Peyer's patch (tissue), 4 donors: ENCODE results near the gene PRELP.

Experiments
- POLR2A ChIP-seq, 2 donors: fragments of 450-650 bp; IDR thresholded peaks; one replicate each; pipeline ENCODE4 v1.5.1; 2017; ENCODE audit warnings: antibody characterized with exemption in 2 of 2, mild to moderate bottlenecking in 2 of 2, moderate library complexity in 2 of 2
- TF ChIP-seq, protein P1 (sequence below), 6 experiments: fragments of 450-650 bp in 4 of 6; fragments of 200-600 bp in 2 of 6; sonication (generic) in 1 of 6; IDR thresholded peaks; one replicate each; pipeline ENCODE4 v1.5.1; 2017 to 2019; ENCODE audit warnings: antibody characterized with exemption in 6 of 6, mild to moderate bottlenecking in 3 of 6, moderate library complexity in 1 of 6

- TF ChIP-seq, protein P1, sequence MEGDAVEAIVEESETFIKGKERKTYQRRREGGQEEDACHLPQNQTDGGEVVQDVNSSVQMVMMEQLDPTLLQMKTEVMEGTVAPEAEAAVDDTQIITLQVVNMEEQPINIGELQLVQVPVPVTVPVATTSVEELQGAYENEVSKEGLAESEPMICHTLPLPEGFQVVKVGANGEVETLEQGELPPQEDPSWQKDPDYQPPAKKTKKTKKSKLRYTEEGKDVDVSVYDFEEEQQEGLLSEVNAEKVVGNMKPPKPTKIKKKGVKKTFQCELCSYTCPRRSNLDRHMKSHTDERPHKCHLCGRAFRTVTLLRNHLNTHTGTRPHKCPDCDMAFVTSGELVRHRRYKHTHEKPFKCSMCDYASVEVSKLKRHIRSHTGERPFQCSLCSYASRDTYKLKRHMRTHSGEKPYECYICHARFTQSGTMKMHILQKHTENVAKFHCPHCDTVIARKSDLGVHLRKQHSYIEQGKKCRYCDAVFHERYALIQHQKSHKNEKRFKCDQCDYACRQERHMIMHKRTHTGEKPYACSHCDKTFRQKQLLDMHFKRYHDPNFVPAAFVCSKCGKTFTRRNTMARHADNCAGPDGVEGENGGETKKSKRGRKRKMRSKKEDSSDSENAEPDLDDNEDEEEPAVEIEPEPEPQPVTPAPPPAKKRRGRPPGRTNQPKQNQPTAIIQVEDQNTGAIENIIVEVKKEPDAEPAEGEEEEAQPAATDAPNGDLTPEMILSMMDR (IDR thresholded peaks at IDR 0.05) = no peak
- TF ChIP-seq POLR2A (IDR thresholded peaks at IDR 0.05) = no peak
Observed at GRCh38 chr1:203503836-203504235, 28.2 kb downstream of the PRELP start.
